HEK293 (cell line): ENCODE data around the gene LY6G6F.

Experiments used
- CTCF ChIA-PET: fragments of 350-600 bp; formaldehyde crosslinking; extraction: SDS; loops from one replicate; lab custom pipeline; 2021; ENCODE audit warnings: antibody characterized with exemption; lab: Yijun Ruan, JAX
- POLR2A ChIA-PET: fragments of 300-600 bp; formaldehyde crosslinking; extraction: SDS; loops from one replicate; lab custom pipeline; 2020; ENCODE audit warnings: antibody characterized with exemption, inconsistent platforms; lab: Yijun Ruan, JAX
- H3K27ac ChIP-seq: fragments of 200-500 bp; sonication (Bioruptor generic); 2 replicates; pipeline ENCODE4 v1.5.1; 2014; ENCODE audit warnings: low read depth, low read length, control low read depth, inconsistent platforms; ENCODE audit errors: extremely low read depth
- H3K36me3 ChIP-seq, 2 experiments: fragments of 200-500 bp in 1 of 2; sonication (Bioruptor generic) in 1 of 2; 1 replicate in 1 of 2; 2 replicates in 1 of 2; pipeline ENCODE4 v1.5.1; 2014 to 2017; ENCODE audit warnings: inconsistent platforms in 2 of 2, low read length in 2 of 2; ENCODE audit not compliant: control insufficient read depth in 2 of 2, insufficient read depth in 1 of 2
- H3K4me1 ChIP-seq: fragments of 200-500 bp; sonication (Bioruptor generic); 2 replicates; pipeline ENCODE4 v1.5.1; 2014; ENCODE audit warnings: mild to moderate bottlenecking, low read length, inconsistent platforms; ENCODE audit not compliant: control insufficient read depth, insufficient read depth
- H3K4me3 ChIP-seq: 2 replicates; pipeline ENCODE4 v1.5.1; 2011; ENCODE audit warnings: low read depth, mild to moderate bottlenecking, control low read depth, low read length, moderate library complexity
- H3K9me3 ChIP-seq: fragments of 200-500 bp; sonication (Bioruptor generic); 2 replicates; pipeline ENCODE4 v1.5.1; 2014; ENCODE audit warnings: low read depth, low read length, inconsistent platforms; ENCODE audit not compliant: control insufficient read depth, insufficient read depth
- FEZF1 ChIP-seq: fragments of 450-650 bp; formaldehyde crosslinking; IDR thresholded peaks from 2 replicates; pipeline ENCODE4 v1.5.1; 2016; ENCODE audit warnings: missing biosample characterization, missing genetic modification characterization
- GLI2 ChIP-seq: fragments of 450-650 bp; formaldehyde crosslinking; IDR thresholded peaks from 2 replicates; pipeline ENCODE4; 2017; ENCODE audit warnings: missing biosample characterization, missing genetic modification characterization, low read depth, borderline replicate concordance
- KLF1 ChIP-seq: fragments of 450-650 bp; formaldehyde crosslinking; IDR thresholded peaks from 2 replicates; pipeline ENCODE4 v1.5.1; 2016; ENCODE audit warnings: missing biosample characterization, missing genetic modification characterization
- KLF10 ChIP-seq: fragments of 450-650 bp; IDR thresholded peaks from 2 replicates; pipeline ENCODE4 v1.5.1; 2018; ENCODE audit warnings: missing biosample characterization, mild to moderate bottlenecking, missing genetic modification characterization
- KLF17 ChIP-seq: fragments of 450-650 bp; formaldehyde crosslinking; IDR thresholded peaks from 2 replicates; pipeline ENCODE4 v1.5.1; 2016; ENCODE audit warnings: missing biosample characterization, missing genetic modification characterization
- KLF9 ChIP-seq: fragments of 450-650 bp; formaldehyde crosslinking; IDR thresholded peaks from 2 replicates; pipeline ENCODE4 v1.5.1; 2016; ENCODE audit warnings: missing biosample characterization, missing genetic modification characterization, low read depth
- WT1 ChIP-seq: fragments of 450-650 bp; formaldehyde crosslinking; IDR thresholded peaks from 2 replicates; pipeline ENCODE4 v1.5.1; 2016; ENCODE audit warnings: missing biosample characterization, missing genetic modification characterization
- ZBTB20 ChIP-seq: fragments of 450-650 bp; formaldehyde crosslinking; IDR thresholded peaks from 2 replicates; pipeline ENCODE4 v1.5.1; 2016; ENCODE audit warnings: missing biosample characterization, missing genetic modification characterization
- ZBTB48 ChIP-seq: fragments of 450-650 bp; formaldehyde crosslinking; IDR thresholded peaks from 2 replicates; pipeline ENCODE4 v1.5.1; 2016; ENCODE audit warnings: missing biosample characterization, missing genetic modification characterization
- ZBTB7A ChIP-seq: fragments of 450-650 bp; formaldehyde crosslinking; IDR thresholded peaks from 2 replicates; pipeline ENCODE4 v1.5.1; 2016; ENCODE audit warnings: low read depth, missing biosample characterization, missing genetic modification characterization
- ZFP69B ChIP-seq: fragments of 450-650 bp; formaldehyde crosslinking; IDR thresholded peaks from 2 replicates; pipeline ENCODE4 v1.5.1; 2016; ENCODE audit warnings: missing biosample characterization, missing genetic modification characterization
- ZNF10 ChIP-seq: fragments of 450-650 bp; formaldehyde crosslinking; IDR thresholded peaks from 2 replicates; pipeline ENCODE4 v1.5.1; 2017; ENCODE audit warnings: missing biosample characterization, missing genetic modification characterization
- ZNF121 ChIP-seq: fragments of 450-650 bp; formaldehyde crosslinking; IDR thresholded peaks from 2 replicates; pipeline ENCODE4 v1.5.1; 2016; ENCODE audit warnings: missing biosample characterization, missing genetic modification characterization
- ZNF341 ChIP-seq: fragments of 450-650 bp; formaldehyde crosslinking; IDR thresholded peaks from 2 replicates; pipeline ENCODE4; 2016; ENCODE audit warnings: low read depth, missing biosample characterization, missing genetic modification characterization
- ZNF350 ChIP-seq: fragments of 450-650 bp; formaldehyde crosslinking; IDR thresholded peaks from 2 replicates; pipeline ENCODE4 v1.5.0; 2017; ENCODE audit warnings: missing biosample characterization, mild to moderate bottlenecking, missing genetic modification characterization
- ZNF423 ChIP-seq: fragments of 450-650 bp; formaldehyde crosslinking; IDR thresholded peaks from 2 replicates; pipeline ENCODE4 v1.5.1; 2016; ENCODE audit warnings: missing biosample characterization, missing genetic modification characterization
- ZNF433 ChIP-seq: fragments of 450-650 bp; formaldehyde crosslinking; IDR thresholded peaks from 2 replicates; pipeline ENCODE4 v1.5.1; 2016; ENCODE audit warnings: missing biosample characterization, missing genetic modification characterization, low read depth
- ZNF510 ChIP-seq: fragments of 450-650 bp; formaldehyde crosslinking; IDR thresholded peaks from 2 replicates; pipeline ENCODE4 v1.5.1; 2018; ENCODE audit warnings: mild to moderate bottlenecking, missing genetic modification characterization, missing biosample characterization; ENCODE audit not compliant: insufficient replicate concordance
- ZNF548 ChIP-seq: fragments of 450-650 bp; formaldehyde crosslinking; IDR thresholded peaks from 2 replicates; pipeline ENCODE4 v1.5.1; 2016; ENCODE audit warnings: missing biosample characterization, missing genetic modification characterization
- ZNF624 ChIP-seq: fragments of 450-650 bp; formaldehyde crosslinking; IDR thresholded peaks from 2 replicates; pipeline ENCODE4 v1.5.1; 2017; ENCODE audit warnings: missing biosample characterization, missing genetic modification characterization
- ZNF626 ChIP-seq: fragments of 450-650 bp; sonication (Bioruptor Pico); formaldehyde crosslinking; IDR thresholded peaks from 2 replicates; pipeline ENCODE4 v1.5.1; 2018; ENCODE audit warnings: missing biosample characterization, missing genetic modification characterization, inconsistent platforms
- ZNF629 ChIP-seq: fragments of 450-650 bp; formaldehyde crosslinking; IDR thresholded peaks from 2 replicates; pipeline ENCODE4 v1.5.1; 2017; ENCODE audit warnings: missing biosample characterization, missing genetic modification characterization
- ZNF843 ChIP-seq: fragments of 450-650 bp; formaldehyde crosslinking; IDR thresholded peaks from 2 replicates; pipeline ENCODE4 v1.5.1; 2016; ENCODE audit warnings: missing biosample characterization, missing genetic modification characterization
- TF ChIP-seq, protein P1 (sequence below): fragments of 450-650 bp; formaldehyde crosslinking; IDR thresholded peaks from 2 replicates; pipeline ENCODE4 v1.5.1; 2016; ENCODE audit warnings: missing biosample characterization, missing genetic modification characterization
- TF ChIP-seq, protein P2 (sequence below): fragments of 450-650 bp; formaldehyde crosslinking; IDR thresholded peaks from 2 replicates; pipeline ENCODE4 v1.5.1; 2016; ENCODE audit warnings: missing biosample characterization, missing genetic modification characterization
- TF ChIP-seq, protein P3 (sequence below): fragments of 450-650 bp; formaldehyde crosslinking; IDR thresholded peaks from 2 replicates; pipeline ENCODE4 v1.5.1; 2016; ENCODE audit warnings: missing biosample characterization, missing genetic modification characterization
- TF ChIP-seq, protein P4 (sequence below): fragments of 450-650 bp; formaldehyde crosslinking; IDR thresholded peaks from 2 replicates; pipeline ENCODE4; 2016; ENCODE audit warnings: missing biosample characterization, missing genetic modification characterization

Gene LY6G6F

GRCh38 chr6:31736768-31737314 is 30.2 kb downstream of the LY6G6F start:
- ChIA-PET CTCF (interaction anchor here (0.6 to 2.7 kb wide), 9 partner anchors 9 to 126 kb away, joined by 3 to 24 read pairs (median 5); partner anchors contain the start of genes HSPA1A, HSPA1B and HSPA1L), POLR2A (interaction anchor here (0.5 to 6.8 kb wide), 19 partner anchors 8 to 234 kb away, joined by 3 to 102 read pairs (median 6); partner anchors contain the start of genes ABHD16A, BAG6, DDAH2 and HSPA1A)
- peaks cover 35% of the 10 kb centered on the region for H3K4me1 ChIP-seq
- peak overlapping the region; percentile 52; the same call in 1 of the 2 replicates for H3K27ac ChIP-seq
- H3K9me3 ChIP-seq, result no peaks in the 10 kb centered on the region
- H3K4me3 ChIP-seq, result peak overlapping the region; percentile 64
- H3K36me3 ChIP-seq, result peaks cover 10 to 36% of the 10 kb centered on the region in 2 experiments; a peak in 2 of 3 replicates
- TF ChIP-seq ZNF629 (tag by site-specific recombination) (no peak), FEZF1 (tag by site-specific recombination) (no peak), ZNF423 (no peak), ZFP69B (tag by site-specific recombination) (no peak), ZBTB48 (tag by site-specific recombination) (peak; percentile 64), ZNF624 (tag by site-specific recombination) (no peak), GLI2 (tag by site-specific recombination) (no peak), ZBTB7A (tag by site-specific recombination) (0 out of 2 replicates have a peak, but pooled peaks have one; percentile 11), ZNF548 (0 out of 2 replicates have a peak, but pooled peaks have one; percentile 10), ZNF433 (tag by site-specific recombination) (no peak), WT1 (tag by site-specific recombination) (0 out of 2 replicates have a peak, but pooled peaks have one; percentile 6), ZNF626 (tag by site-specific recombination) (no peak), ZNF10 (tag by site-specific recombination) (no peak)

GRCh38 chr6:31737315-31737990 is 30.8 kb downstream of the LY6G6F start:
- Histone ChIP-seq H3K9me3 (no peaks in the 10 kb centered on the region), H3K4me3 (no peak overlapping the region), H3K27ac (peak overlapping the region; percentile 63), H3K36me3 (peaks cover 14 to 36% of the 10 kb centered on the region in 2 experiments; a peak in 2 of 3 replicates), H3K4me1 (peaks cover 35% of the 10 kb centered on the region)
- POLR2A ChIA-PET, result interaction anchor here (0.7 to 6.8 kb wide), 13 partner anchors 8 to 107 kb away, joined by 3 to 102 read pairs (median 8); partner anchors contain the start of genes ABHD16A, DDAH2, HSPA1A and HSPA1B
- CTCF ChIA-PET, result interaction anchor here (0.6 to 4.7 kb wide), 12 partner anchors 32 to 229 kb away, joined by 3 to 39 read pairs (median 4); partner anchors contain the start of genes GPANK1, LY6G5C, VARS1 and VWA7
- TF ChIP-seq KLF17 (tag by site-specific recombination) (0 out of 2 replicates have a peak, but pooled peaks have one; percentile 53), KLF10 (tag by site-specific recombination) (0 out of 2 replicates have a peak, but pooled peaks have one; percentile 13), ZNF510 (no peak), ZNF843 (tag by site-specific recombination) (no peak), WT1 (tag by site-specific recombination) (peak; percentile 94), ZNF121 (tag by site-specific recombination) (no peak), ZBTB20 (peak; percentile 21; the same call in 1 of the 2 replicates), ZNF341 (tag by site-specific recombination) (no peak), KLF9 (no peak), KLF1 (peak; percentile 100), ZNF624 (tag by site-specific recombination) (no peak), ZNF350 (no peak), ZBTB7A (tag by site-specific recombination) (0 out of 2 replicates have a peak, but pooled peaks have one; percentile 39)
- TF ChIP-seq, protein P1, sequence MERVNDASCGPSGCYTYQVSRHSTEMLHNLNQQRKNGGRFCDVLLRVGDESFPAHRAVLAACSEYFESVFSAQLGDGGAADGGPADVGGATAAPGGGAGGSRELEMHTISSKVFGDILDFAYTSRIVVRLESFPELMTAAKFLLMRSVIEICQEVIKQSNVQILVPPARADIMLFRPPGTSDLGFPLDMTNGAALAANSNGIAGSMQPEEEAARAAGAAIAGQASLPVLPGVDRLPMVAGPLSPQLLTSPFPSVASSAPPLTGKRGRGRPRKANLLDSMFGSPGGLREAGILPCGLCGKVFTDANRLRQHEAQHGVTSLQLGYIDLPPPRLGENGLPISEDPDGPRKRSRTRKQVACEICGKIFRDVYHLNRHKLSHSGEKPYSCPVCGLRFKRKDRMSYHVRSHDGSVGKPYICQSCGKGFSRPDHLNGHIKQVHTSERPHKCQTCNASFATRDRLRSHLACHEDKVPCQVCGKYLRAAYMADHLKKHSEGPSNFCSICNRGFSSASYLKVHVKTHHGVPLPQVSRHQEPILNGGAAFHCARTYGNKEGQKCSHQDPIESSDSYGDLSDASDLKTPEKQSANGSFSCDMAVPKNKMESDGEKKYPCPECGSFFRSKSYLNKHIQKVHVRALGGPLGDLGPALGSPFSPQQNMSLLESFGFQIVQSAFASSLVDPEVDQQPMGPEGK (tag by site-specific recombination), result no peak
- TF ChIP-seq, protein P2, sequence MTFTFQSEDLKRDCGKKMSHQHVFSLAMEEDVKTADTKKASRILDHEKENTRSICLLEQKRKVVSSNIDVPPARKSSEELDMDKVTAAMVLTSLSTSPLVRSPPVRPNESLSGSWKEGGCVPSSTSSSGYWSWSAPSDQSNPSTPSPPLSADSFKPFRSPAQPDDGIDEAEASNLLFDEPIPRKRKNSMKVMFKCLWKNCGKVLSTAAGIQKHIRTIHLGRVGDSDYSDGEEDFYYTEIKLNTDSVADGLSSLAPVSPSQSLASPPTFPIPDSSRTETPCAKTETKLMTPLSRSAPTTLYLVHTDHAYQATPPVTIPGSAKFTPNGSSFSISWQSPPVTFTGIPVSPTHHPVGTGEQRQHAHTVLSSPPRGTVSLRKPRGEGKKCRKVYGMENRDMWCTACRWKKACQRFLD (tag by site-specific recombination), result no peak
- TF ChIP-seq, protein P3, sequence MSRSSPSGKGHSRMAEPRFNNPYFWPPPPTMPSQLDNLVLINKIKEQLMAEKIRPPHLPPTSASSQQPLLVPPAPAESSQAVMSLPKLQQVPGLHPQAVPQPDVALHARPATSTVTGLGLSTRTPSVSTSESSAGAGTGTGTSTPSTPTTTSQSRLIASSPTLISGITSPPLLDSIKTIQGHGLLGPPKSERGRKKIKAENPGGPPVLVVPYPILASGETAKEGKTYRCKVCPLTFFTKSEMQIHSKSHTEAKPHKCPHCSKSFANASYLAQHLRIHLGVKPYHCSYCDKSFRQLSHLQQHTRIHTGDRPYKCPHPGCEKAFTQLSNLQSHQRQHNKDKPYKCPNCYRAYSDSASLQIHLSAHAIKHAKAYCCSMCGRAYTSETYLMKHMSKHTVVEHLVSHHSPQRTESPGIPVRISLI, result 0 out of 2 replicates have a peak, but pooled peaks have one; percentile 43
- TF ChIP-seq, protein P4, sequence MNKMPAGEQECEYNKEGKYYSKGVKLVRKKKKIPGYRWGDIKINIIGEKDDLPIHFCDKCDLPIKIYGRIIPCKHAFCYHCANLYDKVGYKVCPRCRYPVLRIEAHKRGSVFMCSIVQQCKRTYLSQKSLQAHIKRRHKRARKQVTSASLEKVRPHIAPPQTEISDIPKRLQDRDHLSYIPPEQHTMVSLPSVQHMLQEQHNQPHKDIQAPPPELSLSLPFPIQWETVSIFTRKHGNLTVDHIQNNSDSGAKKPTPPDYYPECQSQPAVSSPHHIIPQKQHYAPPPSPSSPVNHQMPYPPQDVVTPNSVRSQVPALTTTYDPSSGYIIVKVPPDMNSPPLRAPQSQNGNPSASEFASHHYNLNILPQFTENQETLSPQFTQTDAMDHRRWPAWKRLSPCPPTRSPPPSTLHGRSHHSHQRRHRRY (tag by site-specific recombination), result 0 out of 2 replicates have a peak, but pooled peaks have one; percentile 22
